SK-N-SH (cell line): ENCODE measurements around the gene TFPI. TPM values are rescaled to one million over a fixed set of nuclear protein-coding genes. Genes with fewer than 3 reads are reported as not detected.

ENCODE experiments used
- CTCF ChIA-PET: fragments of 300-600, 350-600 bp; formaldehyde crosslinking; extraction: SDS; loops from one replicate; lab custom pipeline; 2021; lab: Yijun Ruan, JAX
- POLR2A ChIA-PET: fragments of 350-600 bp; sonication (Branson Sonifier 250); formaldehyde crosslinking; extraction: SDS; loops from one replicate; lab custom pipeline; 2020; ENCODE audit warnings: antibody characterized with exemption, inconsistent platforms; lab: Yijun Ruan, JAX
- DNase-seq: peaks from one replicate; pipeline ENCODE4 v3.0.0; 2012
- H2AFZ ChIP-seq: fragments of 200-600 bp; sonication (generic); 2 replicates; pipeline ENCODE4 v1.8.1; 2016; ENCODE audit warnings: antibody characterized with exemption, mild to moderate bottlenecking, low read depth
- H3F3A ChIP-seq: fragments of 200-600 bp; sonication (generic); replicated peaks from 2 replicates; pipeline ENCODE3; 2016; ENCODE audit warnings: antibody characterized with exemption, mild to moderate bottlenecking; ENCODE audit not compliant: insufficient read depth
- H3K27ac ChIP-seq, 2 experiments: fragments of 200-500 bp in 1 of 2; fragments of 200-600 bp in 1 of 2; sonication (Bioruptor generic) in 1 of 2; sonication (generic), shearing (Covaris generic) in 1 of 2; 2 replicates each; pipeline versions ENCODE4 v1.5.1 to v1.6.1; 2014 to 2016; ENCODE audit warnings: low read depth in 2 of 2, inconsistent platforms in 1 of 2, low read length in 1 of 2, mild to moderate bottlenecking in 1 of 2, mixed read lengths in 1 of 2
- H3K27me3 ChIP-seq: fragments of 200-600 bp; sonication (generic), shearing (Covaris generic); 2 replicates; pipeline ENCODE4 v1.6.1; 2016; ENCODE audit warnings: mixed run types; ENCODE audit not compliant: insufficient read depth
- H3K36me3 ChIP-seq, 2 experiments: fragments of 200-500 bp in 1 of 2; fragments of 200-600 bp in 1 of 2; sonication (Bioruptor generic) in 1 of 2; sonication (generic) in 1 of 2; replicated peaks in 1 of 2; 2 replicates each; pipeline versions ENCODE3 to v1.5.1; 2014 to 2016; ENCODE audit warnings: low read length in 1 of 2, mild to moderate bottlenecking in 1 of 2; ENCODE audit not compliant: insufficient read depth in 2 of 2, control insufficient read depth in 1 of 2
- H3K4me1 ChIP-seq, 2 experiments: fragments of 200-500 bp in 1 of 2; fragments of 200-600 bp in 1 of 2; sonication (Bioruptor generic) in 1 of 2; sonication (generic), shearing (Covaris generic) in 1 of 2; 2 replicates each; pipeline versions ENCODE4 v1.5.1 to v1.6.1; 2014 to 2016; ENCODE audit warnings: low read depth in 1 of 2, low read length in 1 of 2, mixed run types in 1 of 2; ENCODE audit not compliant: insufficient read depth in 2 of 2, control insufficient read depth in 1 of 2
- H3K4me2 ChIP-seq: fragments of 200-600 bp; sonication (generic), shearing (Covaris generic); 2 replicates; pipeline ENCODE4 v1.6.1; 2017; ENCODE audit warnings: mixed run types
- H3K4me3 ChIP-seq, 2 experiments: fragments of 200-500 bp in 1 of 2; fragments of 200-600 bp in 1 of 2; sonication (Bioruptor generic) in 1 of 2; sonication (generic), shearing (Covaris generic) in 1 of 2; 2 replicates each; pipeline versions ENCODE4 v1.5.1 to v1.8.1; 2014 to 2016; ENCODE audit warnings: low read depth in 2 of 2, inconsistent platforms in 1 of 2, low read length in 1 of 2, mild to moderate bottlenecking in 1 of 2, mixed read lengths in 1 of 2, moderate library complexity in 1 of 2
- H3K79me2 ChIP-seq: fragments of 200-600 bp; sonication (generic); 2 replicates; pipeline ENCODE4 v1.8.1; 2017; ENCODE audit warnings: mild to moderate bottlenecking; ENCODE audit not compliant: insufficient read depth
- H3K9ac ChIP-seq: fragments of 200-600 bp; sonication (generic); 2 replicates; pipeline ENCODE4 v1.6.1; 2017; ENCODE audit warnings: mixed run types
- H3K9me2 ChIP-seq: fragments of 200-600 bp; sonication (generic); 2 replicates; pipeline ENCODE4 v1.6.1; 2017; ENCODE audit warnings: mixed run types
- H3K9me3 ChIP-seq: fragments of 200-600 bp; sonication (generic); 2 replicates; pipeline ENCODE4 v1.6.1; 2017; ENCODE audit warnings: mixed run types, mild to moderate bottlenecking, moderate library complexity
- H4K20me1 ChIP-seq: fragments of 200-600 bp; sonication (generic); 2 replicates; pipeline ENCODE4 v1.6.1; 2017; ENCODE audit warnings: mild to moderate bottlenecking, mixed run types; ENCODE audit not compliant: insufficient read depth
- ELF1 ChIP-seq: IDR thresholded peaks from 2 replicates; pipeline ENCODE4 v1.4.0; 2012
- GABPA ChIP-seq: IDR thresholded peaks from 2 replicates; pipeline ENCODE4 v1.4.0; 2012; ENCODE audit warnings: low read depth, mild to moderate bottlenecking
- MXI1 ChIP-seq: IDR thresholded peaks from 2 replicates; pipeline ENCODE4 v1.6.1; 2012; ENCODE audit warnings: mild to moderate bottlenecking, low read depth, low read length, improper control_type of control experiment
- RXRA ChIP-seq: IDR thresholded peaks from 2 replicates; pipeline ENCODE4 v1.4.0; 2012; ENCODE audit warnings: low read depth, mild to moderate bottlenecking, borderline replicate concordance
- SIN3A ChIP-seq: IDR thresholded peaks from 2 replicates; pipeline ENCODE4 v1.6.1; 2012; ENCODE audit warnings: low read depth, mild to moderate bottlenecking, low read length, moderate library complexity, borderline replicate concordance
- TCF12 ChIP-seq: IDR thresholded peaks from 2 replicates; pipeline ENCODE4 v1.4.0; 2012
- WGBS: methylation state at CpG from one replicate; pipeline ENCODE4 v1.1.6; 2017; ENCODE audit warnings: low lambda C conversion rate; 5-methylcytosine and 5-hydroxymethylcytosine counted together
- polyA plus RNA-seq, 3 experiments: library from polyadenylated mRNA; depleted of rRNA; stranded (reverse); fragments of >200 nt; gene quantifications; 2 replicates each; pipeline ENCODE4 v1.2.3, GENCODE V29; 2012
- TF ChIP-seq, protein P1 (sequence below): fragments of 200-600 bp; sonication (generic); IDR thresholded peaks from 2 replicates; pipeline ENCODE4 v1.6.1; 2017; ENCODE audit warnings: antibody characterized with exemption, mild to moderate bottlenecking, moderate library complexity
- TF ChIP-seq, protein P2 (sequence below): IDR thresholded peaks from 2 replicates; pipeline ENCODE4 v1.4.0; 2012; ENCODE audit warnings: low read depth, borderline replicate concordance
- TF ChIP-seq, protein P3 (sequence below): IDR thresholded peaks from 2 replicates; pipeline ENCODE4 v1.4.0; 2012; ENCODE audit warnings: low read depth

The TFPI gene
- polyA plus RNA-seq, 1 of the 3 experiments (the other 2 are of a cell fraction): 2.1 TPM

DNA sequence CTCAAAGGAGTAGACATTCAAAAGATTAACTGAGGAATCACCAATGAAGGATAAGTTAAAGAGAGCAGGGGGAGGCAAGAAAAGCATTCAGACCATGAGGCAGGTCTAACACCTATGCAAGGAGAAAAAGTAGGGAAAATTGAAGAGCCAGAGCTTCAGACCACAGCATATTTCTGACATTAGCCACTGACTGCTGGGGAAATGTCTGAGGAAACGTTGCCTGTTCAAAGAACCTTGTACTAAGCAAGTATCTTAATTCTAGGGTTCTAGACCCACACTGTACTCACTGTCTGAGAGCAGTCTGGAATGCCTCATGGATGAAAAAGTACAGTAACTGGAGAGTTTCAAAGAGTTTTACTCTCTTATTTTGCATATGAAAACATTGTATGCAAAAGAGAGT, 39.5 kb upstream of the TFPI start:
- Histone ChIP-seq H3K9me3 (no peaks in the 10 kb centered on the region), H3K4me2 (no peak overlapping the region), H3F3A (no peaks in the 10 kb centered on the region), H3K36me3 (no peaks in the 10 kb centered on the region), H3K4me3 (no peak overlapping the region), H4K20me1 (no peaks in the 10 kb centered on the region), H3K27me3 (no peaks in the 10 kb centered on the region), H3K79me2 (no peaks in the 10 kb centered on the region), H3K27ac (no peak overlapping the region), H3K9ac (no peak overlapping the region), H2AFZ (no peak overlapping the region), H3K4me1 (no peaks in the 10 kb centered on the region; a peak in 1 of 4 replicates), H3K9me2 (no peaks in the 10 kb centered on the region)
- CTCF ChIA-PET: interaction anchor here (0.9 to 4.4 kb wide), 5 partner anchors 11 to 1819 kb away, joined by 3 to 40 read pairs (median 4); partner anchors contain the start of gene GULP1
- DNase-seq: no peak
- POLR2A ChIA-PET: no interaction called here
- 29% methylated on average over 1 of the region's 1 CpG for WGBS
- TF ChIP-seq, protein P1, sequence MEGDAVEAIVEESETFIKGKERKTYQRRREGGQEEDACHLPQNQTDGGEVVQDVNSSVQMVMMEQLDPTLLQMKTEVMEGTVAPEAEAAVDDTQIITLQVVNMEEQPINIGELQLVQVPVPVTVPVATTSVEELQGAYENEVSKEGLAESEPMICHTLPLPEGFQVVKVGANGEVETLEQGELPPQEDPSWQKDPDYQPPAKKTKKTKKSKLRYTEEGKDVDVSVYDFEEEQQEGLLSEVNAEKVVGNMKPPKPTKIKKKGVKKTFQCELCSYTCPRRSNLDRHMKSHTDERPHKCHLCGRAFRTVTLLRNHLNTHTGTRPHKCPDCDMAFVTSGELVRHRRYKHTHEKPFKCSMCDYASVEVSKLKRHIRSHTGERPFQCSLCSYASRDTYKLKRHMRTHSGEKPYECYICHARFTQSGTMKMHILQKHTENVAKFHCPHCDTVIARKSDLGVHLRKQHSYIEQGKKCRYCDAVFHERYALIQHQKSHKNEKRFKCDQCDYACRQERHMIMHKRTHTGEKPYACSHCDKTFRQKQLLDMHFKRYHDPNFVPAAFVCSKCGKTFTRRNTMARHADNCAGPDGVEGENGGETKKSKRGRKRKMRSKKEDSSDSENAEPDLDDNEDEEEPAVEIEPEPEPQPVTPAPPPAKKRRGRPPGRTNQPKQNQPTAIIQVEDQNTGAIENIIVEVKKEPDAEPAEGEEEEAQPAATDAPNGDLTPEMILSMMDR: no peak
- TF ChIP-seq GABPA (no peak), TCF12 (no peak), SIN3A (no peak), MXI1 (no peak)
- TF ChIP-seq, protein P2, sequence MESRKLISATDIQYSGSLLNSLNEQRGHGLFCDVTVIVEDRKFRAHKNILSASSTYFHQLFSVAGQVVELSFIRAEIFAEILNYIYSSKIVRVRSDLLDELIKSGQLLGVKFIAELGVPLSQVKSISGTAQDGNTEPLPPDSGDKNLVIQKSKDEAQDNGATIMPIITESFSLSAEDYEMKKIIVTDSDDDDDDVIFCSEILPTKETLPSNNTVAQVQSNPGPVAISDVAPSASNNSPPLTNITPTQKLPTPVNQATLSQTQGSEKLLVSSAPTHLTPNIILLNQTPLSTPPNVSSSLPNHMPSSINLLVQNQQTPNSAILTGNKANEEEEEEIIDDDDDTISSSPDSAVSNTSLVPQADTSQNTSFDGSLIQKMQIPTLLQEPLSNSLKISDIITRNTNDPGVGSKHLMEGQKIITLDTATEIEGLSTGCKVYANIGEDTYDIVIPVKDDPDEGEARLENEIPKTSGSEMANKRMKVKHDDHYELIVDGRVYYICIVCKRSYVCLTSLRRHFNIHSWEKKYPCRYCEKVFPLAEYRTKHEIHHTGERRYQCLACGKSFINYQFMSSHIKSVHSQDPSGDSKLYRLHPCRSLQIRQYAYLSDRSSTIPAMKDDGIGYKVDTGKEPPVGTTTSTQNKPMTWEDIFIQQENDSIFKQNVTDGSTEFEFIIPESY: no peak

DNA sequence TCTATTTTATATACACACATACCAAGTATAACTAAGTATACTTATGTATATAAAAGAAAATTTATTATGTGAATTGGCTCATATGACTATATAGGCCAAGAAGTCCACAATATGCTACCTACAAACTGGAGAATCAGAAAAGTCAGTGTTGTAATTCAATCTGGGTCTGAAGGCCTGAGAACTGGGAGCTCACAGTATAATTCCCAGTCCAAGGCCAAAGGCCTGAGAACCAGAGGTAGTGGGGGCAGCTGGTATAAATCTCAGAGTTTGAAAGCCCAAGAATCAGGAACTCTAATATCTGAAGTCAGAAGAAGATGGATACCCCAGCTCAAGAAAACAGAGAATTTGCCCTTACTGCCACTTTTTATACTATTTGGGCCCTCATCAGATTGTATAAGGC, 38.9 kb upstream of the TFPI start:
- Histone ChIP-seq H3K4me1 (no peaks in the 10 kb centered on the region; a peak in 1 of 4 replicates), H3K4me3 (no peak overlapping the region), H3K9me2 (no peaks in the 10 kb centered on the region), H3K27ac (no peak overlapping the region), H3K9me3 (no peaks in the 10 kb centered on the region), H3K79me2 (no peaks in the 10 kb centered on the region), H3K27me3 (no peaks in the 10 kb centered on the region), H2AFZ (no peak overlapping the region), H4K20me1 (no peaks in the 10 kb centered on the region), H3K4me2 (no peak overlapping the region), H3K9ac (no peak overlapping the region), H3K36me3 (no peaks in the 10 kb centered on the region), H3F3A (no peaks in the 10 kb centered on the region)
- POLR2A ChIA-PET: no interaction called here
- no peak for DNase-seq
- TF ChIP-seq, protein P3, sequence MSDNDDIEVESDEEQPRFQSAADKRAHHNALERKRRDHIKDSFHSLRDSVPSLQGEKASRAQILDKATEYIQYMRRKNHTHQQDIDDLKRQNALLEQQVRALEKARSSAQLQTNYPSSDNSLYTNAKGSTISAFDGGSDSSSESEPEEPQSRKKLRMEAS: no peak
- TF ChIP-seq ELF1 (no peak), RXRA (no peak)
- CTCF ChIA-PET: interaction anchor here (1.0 to 4.4 kb wide), 3 partner anchors 11 to 1819 kb away, joined by 3 to 40 read pairs (median 4); partner anchors contain the start of gene GULP1
